ENCODE data around the gene IRX3. TPM values are rescaled to one million over a fixed set of nuclear protein-coding genes. Genes with fewer than 3 reads are reported as not detected.

The IRX3 gene
- total and polyA plus RNA-seq, 2 experiments from 2014 or later: 6.4 to 15.6 TPM

DNA sequence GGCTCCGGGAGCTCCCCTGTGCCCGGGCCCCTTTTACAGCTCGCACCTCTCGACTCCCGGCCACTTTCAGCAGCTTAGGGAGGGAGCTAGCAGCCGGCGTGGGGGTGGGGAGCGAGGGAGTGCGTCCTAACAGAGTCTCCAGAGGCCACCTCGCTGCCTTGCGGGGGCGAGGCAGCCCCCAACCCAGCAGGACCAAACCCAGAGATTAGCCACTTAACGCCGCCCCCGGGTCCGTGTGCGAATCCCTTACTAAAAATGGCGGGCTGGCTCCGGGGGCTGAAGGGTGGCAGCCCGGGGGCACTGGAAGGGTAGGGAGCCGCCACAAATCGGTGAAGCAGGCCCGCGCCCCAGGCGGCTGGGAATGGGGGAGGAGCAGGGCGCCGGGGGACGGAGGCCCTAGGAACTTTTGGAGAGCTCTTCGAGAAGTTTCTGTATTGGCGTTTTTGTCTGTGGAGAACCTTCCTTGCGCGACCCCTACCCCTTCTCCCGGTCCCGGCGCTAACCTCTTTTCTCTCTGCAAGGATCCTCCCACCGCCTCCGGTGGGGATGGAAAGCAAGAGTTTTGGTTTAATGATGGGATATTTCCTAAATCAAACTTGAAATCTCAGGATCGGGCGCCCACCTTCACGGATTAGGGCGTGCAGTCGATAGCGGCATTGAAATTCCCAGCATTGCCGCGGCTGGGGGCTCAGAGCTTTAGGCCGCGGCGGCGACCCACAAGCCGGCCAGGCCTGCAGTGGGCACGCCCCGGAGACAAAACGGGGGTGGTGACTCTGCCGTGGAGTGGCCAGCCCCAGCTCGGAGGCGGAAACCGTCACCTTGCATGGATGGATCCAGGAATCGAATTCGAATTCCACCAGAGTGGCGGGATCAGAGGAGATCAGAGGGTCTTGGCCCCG, 793 bp upstream of the IRX3 start:
- Histone ChIP-seq H3F3A (ENCODE audit: insufficient read depth) (no peaks in the 10 kb centered on the region), H3K4me3 (peak overlapping the region; percentile 96), H3K27me3 (replicated peaks; ENCODE audit: insufficient read depth) (no peaks in the 10 kb centered on the region), H3K27ac (peak overlapping the region; percentile 54), H3K9me3 (ENCODE audit: low read depth) (no peaks in the 10 kb centered on the region), H3K36me3 (ENCODE audit: low read depth) (no peaks in the 10 kb centered on the region), H3K79me2 (ENCODE audit: insufficient read depth) (peaks cover 26% of the 10 kb centered on the region), H4K20me1 (ENCODE audit: insufficient read depth) (no peaks in the 10 kb centered on the region), H3K4me2 (ENCODE audit: unreplicated experiment) (peak overlapping the region; percentile 94), H3K9me2 (ENCODE audit: insufficient read depth) (no peaks in the 10 kb centered on the region), H3K4me1 (ENCODE audit: insufficient read depth) (0 out of 2 replicates have a peak, but pooled peaks cover 6% of the 10 kb centered on the region), H3K9ac (peak overlapping the region; percentile 85), H2AFZ (peak overlapping the region; percentile 89)
- in situ Hi-C loops (cut with MboI): no loop called here
- WGBS, 2 experiments (ENCODE audit: low coverage in 1 of 2, low lambda C conversion rate in 2 of 2, missing lambda C conversion rate in 2 of 2): 25 to 28% methylated on average over 54 to 61 of the region's 61 CpGs
- peak; percentile 24 for DNase-seq
- TF ChIP-seq EZH2phosphoT487 (IDR thresholded peaks at IDR 0.05; ENCODE audit: insufficient read depth, low read depth): no peak
- TF ChIP-seq EZH2 (IDR thresholded peaks at IDR 0.05; ENCODE audit: insufficient read depth, poor library complexity, severe bottlenecking): no peak

DNA sequence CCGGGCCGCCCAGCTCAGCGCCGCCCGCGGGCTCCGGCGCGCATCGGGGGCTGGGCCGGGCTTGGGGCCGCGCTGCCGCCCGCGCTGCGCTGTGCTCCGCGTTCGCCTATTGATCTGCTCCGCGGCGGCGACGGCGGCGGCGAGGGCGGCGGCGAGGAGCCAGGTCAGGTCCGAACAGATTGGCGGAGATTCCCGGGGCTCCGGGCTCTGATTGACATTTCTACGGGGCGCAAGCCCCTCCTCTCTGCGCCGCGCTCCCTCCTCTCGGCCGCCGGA, 559 bp downstream of the IRX3 start:
- in situ Hi-C loops (cut with MboI): no loop called here
- H3K27ac ChIP-seq: peak overlapping the region; percentile 87

GRCh38 chr16:54285414-54286089, 1.0 kb downstream of the IRX3 start:
- peaks cover 26% of the 10 kb centered on the region for H3K79me2 ChIP-seq (ENCODE audit: insufficient read depth)
- peak overlapping the region; percentile 80 for H3K4me2 ChIP-seq (ENCODE audit: unreplicated experiment)
- H3K9ac ChIP-seq: peak overlapping the region; percentile 85
- no peaks in the 10 kb centered on the region for H3K36me3 ChIP-seq (ENCODE audit: low read depth)
- 0 to 2% methylated on average over 32 to 54 of the region's 77 CpGs for WGBS, 2 experiments (ENCODE audit: low coverage in 1 of 2, low lambda C conversion rate in 2 of 2, missing lambda C conversion rate in 2 of 2)
- in situ Hi-C loops (cut with MboI): no loop called here
- no peaks in the 10 kb centered on the region for H3K9me3 ChIP-seq (ENCODE audit: low read depth)
- peak overlapping the region; percentile 96 for H3K4me3 ChIP-seq
- TF ChIP-seq EZH2 (IDR thresholded peaks at IDR 0.05; ENCODE audit: insufficient read depth, poor library complexity, severe bottlenecking) (no peak), EZH2phosphoT487 (IDR thresholded peaks at IDR 0.05; ENCODE audit: insufficient read depth, low read depth) (no peak)
- H3K9me2 ChIP-seq (ENCODE audit: insufficient read depth): no peaks in the 10 kb centered on the region
- no peaks in the 10 kb centered on the region for H3F3A ChIP-seq (ENCODE audit: insufficient read depth)
- peak; percentile 75 for DNase-seq
- H4K20me1 ChIP-seq (ENCODE audit: insufficient read depth): no peaks in the 10 kb centered on the region
- H3K27me3 ChIP-seq (replicated peaks; ENCODE audit: insufficient read depth): no peaks in the 10 kb centered on the region
- peak overlapping the region; percentile 78 for H2AFZ ChIP-seq
- peak overlapping the region; percentile 87 for H3K27ac ChIP-seq
- H3K4me1 ChIP-seq (ENCODE audit: insufficient read depth): peaks cover 12% of the 10 kb centered on the region; the same call in 1 of the 2 replicates

More for the DNA sequence above, 559 bp downstream of the IRX3 start:
- Histone ChIP-seq H4K20me1 (ENCODE audit: insufficient read depth) (no peaks in the 10 kb centered on the region), H3K79me2 (ENCODE audit: insufficient read depth) (peaks cover 26% of the 10 kb centered on the region), H3K36me3 (ENCODE audit: low read depth) (no peaks in the 10 kb centered on the region), H3K9me3 (ENCODE audit: low read depth) (no peaks in the 10 kb centered on the region), H3K4me3 (peak overlapping the region; percentile 96), H3F3A (ENCODE audit: insufficient read depth) (no peaks in the 10 kb centered on the region), H3K9me2 (ENCODE audit: insufficient read depth) (no peaks in the 10 kb centered on the region), H3K27me3 (replicated peaks; ENCODE audit: insufficient read depth) (no peaks in the 10 kb centered on the region), H2AFZ (peak overlapping the region; percentile 82), H3K4me2 (ENCODE audit: unreplicated experiment) (peak overlapping the region; percentile 80), H3K9ac (peak overlapping the region; percentile 85), H3K4me1 (ENCODE audit: insufficient read depth) (peaks cover 11% of the 10 kb centered on the region; the same call in 1 of the 2 replicates)
- TF ChIP-seq EZH2phosphoT487 (IDR thresholded peaks at IDR 0.05; ENCODE audit: insufficient read depth, low read depth) (no peak), EZH2 (IDR thresholded peaks at IDR 0.05; ENCODE audit: insufficient read depth, poor library complexity, severe bottlenecking) (no peak)
- DNase-seq: no peak
- WGBS, 2 experiments (ENCODE audit: low coverage in 1 of 2, low lambda C conversion rate in 2 of 2, missing lambda C conversion rate in 2 of 2): 0 to 2% methylated on average over 6 to 7 of the region's 43 CpGs

DNA sequence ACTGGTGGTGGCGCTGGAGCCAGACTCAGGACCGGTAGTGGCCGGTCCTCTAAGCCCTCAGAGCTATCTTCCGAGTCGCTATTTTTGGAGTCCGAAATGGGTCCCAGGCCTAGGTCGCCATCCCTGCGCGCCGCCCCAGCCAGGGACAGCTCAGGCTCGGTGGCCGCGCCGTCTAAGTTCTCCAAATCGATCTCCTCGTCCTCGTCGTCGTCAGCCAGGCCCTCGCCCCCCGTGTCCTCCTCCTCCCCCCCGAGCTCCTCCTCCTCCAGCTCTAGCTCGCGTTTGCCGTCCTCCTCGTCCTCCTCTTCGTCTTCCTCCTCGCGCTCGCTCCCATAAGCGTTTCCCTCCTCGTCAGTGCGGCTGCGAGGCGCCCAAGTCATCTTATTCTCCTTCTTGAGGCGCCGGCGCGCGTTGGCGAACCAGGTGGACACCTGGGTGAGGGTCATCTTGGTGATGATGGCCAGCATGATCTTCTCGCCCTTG, 1.6 kb downstream of the IRX3 start:
- Histone ChIP-seq H3F3A (ENCODE audit: insufficient read depth) (no peaks in the 10 kb centered on the region), H3K4me3 (peak overlapping the region; percentile 96), H3K36me3 (ENCODE audit: low read depth) (no peaks in the 10 kb centered on the region), H3K4me2 (ENCODE audit: unreplicated experiment) (peak overlapping the region; percentile 80), H3K27ac (0 out of 2 replicates have a peak overlapping the region, but pooled peaks have one; percentile 87), H3K9me2 (ENCODE audit: insufficient read depth) (no peaks in the 10 kb centered on the region), H3K9ac (peak overlapping the region; percentile 85), H3K4me1 (ENCODE audit: insufficient read depth) (peaks cover 12% of the 10 kb centered on the region; the same call in 1 of the 2 replicates), H3K27me3 (replicated peaks; ENCODE audit: insufficient read depth) (no peaks in the 10 kb centered on the region), H3K79me2 (ENCODE audit: insufficient read depth) (peaks cover 26% of the 10 kb centered on the region), H3K9me3 (ENCODE audit: low read depth) (no peaks in the 10 kb centered on the region), H2AFZ (peak overlapping the region; percentile 78), H4K20me1 (ENCODE audit: insufficient read depth) (no peaks in the 10 kb centered on the region)
- TF ChIP-seq EZH2 (IDR thresholded peaks at IDR 0.05; ENCODE audit: insufficient read depth, poor library complexity, severe bottlenecking) (no peak), EZH2phosphoT487 (IDR thresholded peaks at IDR 0.05; ENCODE audit: insufficient read depth, low read depth) (no peak)
- peak; percentile 50 for DNase-seq
- 2 to 3% methylated on average over 37 to 41 of the region's 42 CpGs for WGBS, 2 experiments (ENCODE audit: low coverage in 1 of 2, low lambda C conversion rate in 2 of 2, missing lambda C conversion rate in 2 of 2)
- in situ Hi-C loops (cut with MboI): no loop called here
